A172 (cell line): ENCODE results near the gene BBOX1. TPM values are rescaled to one million over a fixed set of nuclear protein-coding genes. Genes with fewer than 3 reads are reported as not detected.

Experiments used
- total RNA-seq: library from RNA; depleted of rRNA; stranded (reverse); fragments of >200 nt; shearing (Covaris generic); gene quantifications from 2 replicates; pipeline ENCODE4 v1.2.3, GENCODE V29; 2014; rRNA removed

BBOX1 gene
- total RNA-seq, 1 experiment from 2014 or later = not detected

Other genes with a start within 250 kb of the BBOX1 start
- gene FIBIN, start 46.7 kb upstream of the BBOX1 start, total RNA-seq = not detected in 2 replicates